ENCODE data around the gene CACNA2D2.

The CACNA2D2 gene

GRCh38 chr3:50325497-50326181 is 177.8 kb downstream of the CACNA2D2 start:
- DNase-seq (ENCODE audit: low read depth): no peak

GRCh38 chr3:50325113-50325480 is 178.3 kb downstream of the CACNA2D2 start:
- DNase-seq (ENCODE audit: low read depth): no peak

- peak; percentile 71 for DNase-seq (ENCODE audit: low read depth)
Measured at GRCh38 chr3:50324351-50325112, 178.9 kb downstream of the CACNA2D2 start.

- no peak for DNase-seq (ENCODE audit: low read depth)
Measured at GRCh38 chr3:50323614-50324199, 179.7 kb downstream of the CACNA2D2 start.

GRCh38 chr3:50323092-50323600 is 180.3 kb downstream of the CACNA2D2 start:
- DNase-seq (ENCODE audit: low read depth): no peak

GRCh38 chr3:50322386-50323091 is 180.9 kb downstream of the CACNA2D2 start, which contains the start of gene HYAL2:
Gene HYAL2 (minus strand): TSS chr3:50322745. CDS start chr3:50320489, 2,256 bp downstream.
- no peak for DNase-seq (ENCODE audit: low read depth)

- no peak for DNase-seq (ENCODE audit: low read depth)
Measured at GRCh38 chr3:50322115-50322385, 181.4 kb downstream of the CACNA2D2 start.

- peak; percentile 90 for DNase-seq (ENCODE audit: low read depth)
Measured at GRCh38 chr3:50321336-50322114, 181.9 kb downstream of the CACNA2D2 start.

GRCh38 chr3:50320853-50321335 is 182.5 kb downstream of the CACNA2D2 start:
- DNase-seq (ENCODE audit: low read depth): peak; percentile 75

- DNase-seq (ENCODE audit: low read depth): no peak
Measured at GRCh38 chr3:50319894-50320625, 183.4 kb downstream of the CACNA2D2 start.

GRCh38 chr3:50319181-50319893 is 184.1 kb downstream of the CACNA2D2 start:
- DNase-seq (ENCODE audit: low read depth): no peak

GRCh38 chr3:50318615-50319014 is 184.8 kb downstream of the CACNA2D2 start:
- DNase-seq (ENCODE audit: low read depth): no peak

GRCh38 chr3:50318163-50318562 is 185.3 kb downstream of the CACNA2D2 start:
- DNase-seq (ENCODE audit: low read depth): no peak

GRCh38 chr3:50317300-50317699 is 186.1 kb downstream of the CACNA2D2 start:
- no peak for DNase-seq (ENCODE audit: low read depth)

GRCh38 chr3:50316657-50317242 is 186.7 kb downstream of the CACNA2D2 start:
- DNase-seq (ENCODE audit: low read depth): no peak

GRCh38 chr3:50314816-50315215 is 188.6 kb downstream of the CACNA2D2 start:
- DNase-seq (ENCODE audit: low read depth): no peak

- no peak for DNase-seq (ENCODE audit: low read depth)
Measured at GRCh38 chr3:50314342-50314741, 189.1 kb downstream of the CACNA2D2 start.
